H1 (cell line): ENCODE results near the gene GARIN3. TPM values are rescaled to one million over a fixed set of nuclear protein-coding genes. Genes with fewer than 3 reads are reported as not detected.

Experiments
- CTCF ChIA-PET: fragments of 300-600 bp; sonication (Branson Sonifier 250); formaldehyde crosslinking; loops from one replicate; lab custom pipeline; 2021; ENCODE audit not compliant: partially characterized antibody; lab: Charles Lee
- POLR2A ChIA-PET: fragments of 300-600 bp; sonication (Branson Sonifier 250); formaldehyde crosslinking; loops from one replicate; lab custom pipeline; 2021; ENCODE audit warnings: inconsistent platforms; ENCODE audit not compliant: partially characterized antibody; lab: Charles Lee
- DNase-seq, 2 experiments: peaks; one replicate each; pipeline versions ENCODE4 v3.0.0 to v3.0.0-alpha.2; 2010 to 2022; ENCODE audit warnings: low spot score in 2 of 2, low read depth in 1 of 2, mixed read lengths in 1 of 2
- FAIRE-seq: peaks from 2 replicates; lab custom pipeline; 2011; peaks lifted over from hg19 to GRCh38; lab: Jason Lieb, UNC
- H2AFZ ChIP-seq: 2 replicates; pipeline ENCODE4 v1.8.1; 2012; ENCODE audit warnings: low read length, inconsistent platforms
- H2AK5ac ChIP-seq: 2 replicates; pipeline ENCODE4 v1.6.1; 2013; ENCODE audit warnings: low read depth, low read length
- H2BK120ac ChIP-seq: replicated peaks from 2 replicates; pipeline ENCODE3; 2013; ENCODE audit warnings: low read depth, low read length, inconsistent platforms
- H2BK12ac ChIP-seq: 2 replicates; pipeline ENCODE4 v1.6.1; 2013; ENCODE audit warnings: low read depth, low read length
- H2BK15ac ChIP-seq: 2 replicates; pipeline ENCODE4 v1.6.1; 2013; ENCODE audit warnings: low read length
- H2BK20ac ChIP-seq: 2 replicates; pipeline ENCODE4 v1.6.1; 2013; ENCODE audit warnings: low read length
- H2BK5ac ChIP-seq: 2 replicates; pipeline ENCODE4 v1.6.1; 2013; ENCODE audit warnings: low read depth, low read length
- H3K14ac ChIP-seq: 2 replicates; pipeline ENCODE4 v1.6.1; 2013; ENCODE audit warnings: inconsistent platforms; ENCODE audit not compliant: insufficient read length
- H3K18ac ChIP-seq: 2 replicates; pipeline ENCODE4 v1.6.1; 2013; ENCODE audit warnings: low read length; ENCODE audit errors: extremely low read depth
- H3K23ac ChIP-seq: 2 replicates; pipeline ENCODE4 v1.6.1; 2013; ENCODE audit warnings: inconsistent platforms; ENCODE audit not compliant: insufficient read length
- H3K23me2 ChIP-seq: 2 replicates; pipeline ENCODE4 v1.6.1; 2013; ENCODE audit warnings: low read depth, low read length
- H3K27ac ChIP-seq: 2 replicates; pipeline ENCODE4 v1.6.1; 2011; ENCODE audit warnings: low read depth, low read length, inconsistent platforms
- H3K27me3 ChIP-seq, 4 experiments: replicated peaks in 1 of 4; 1 replicate in 1 of 4; 2 replicates in 3 of 4; pipeline versions ENCODE4 v1.6.1 to v1.8.1; 2011 to 2013; ENCODE audit warnings: low read length in 3 of 4, mild to moderate bottlenecking in 3 of 4, inconsistent platforms in 2 of 4, mixed read lengths in 2 of 4, moderate library complexity in 1 of 4; ENCODE audit not compliant: control insufficient read depth in 3 of 4, insufficient read depth in 3 of 4; ENCODE audit errors: extremely low read depth in 1 of 4
- H3K36me3 ChIP-seq, 4 experiments: 2 replicates each; pipeline versions ENCODE4 v1.6.1 to v1.8.1; 2011 to 2013; ENCODE audit warnings: mild to moderate bottlenecking in 4 of 4, low read length in 3 of 4, moderate library complexity in 2 of 4, control low read depth in 1 of 4, inconsistent platforms in 1 of 4; ENCODE audit not compliant: insufficient read depth in 4 of 4, control insufficient read depth in 2 of 4
- H3K4ac ChIP-seq: replicated peaks from 2 replicates; pipeline ENCODE3; 2013; ENCODE audit warnings: low read length, low read depth, mixed read lengths, inconsistent platforms; ENCODE audit not compliant: insufficient read length
- H3K4me1 ChIP-seq, 4 experiments: replicated peaks in 1 of 4; 1 replicate in 1 of 4; 2 replicates in 3 of 4; pipeline versions ENCODE4 v1.6.1 to v1.8.1; 2011 to 2013; ENCODE audit warnings: low read length in 3 of 4, inconsistent platforms in 2 of 4, mixed read lengths in 1 of 4; ENCODE audit not compliant: insufficient read depth in 4 of 4, control insufficient read depth in 3 of 4
- H3K4me2 ChIP-seq, 2 experiments: 2 replicates each; pipeline versions ENCODE4 v1.6.1 to v1.8.1; 2011 to 2013; ENCODE audit warnings: low read depth in 2 of 2, low read length in 2 of 2, control low read depth in 1 of 2, inconsistent platforms in 1 of 2, mild to moderate bottlenecking in 1 of 2; ENCODE audit not compliant: insufficient read depth in 1 of 2
- H3K4me3 ChIP-seq, 4 experiments: fragments of 200-600, 300-600 bp in 1 of 4; sonication (generic), shearing (Covaris generic), sonication (Bioruptor Twin) in 1 of 4; 2 replicates each; pipeline versions ENCODE4 v1.5.1 to v1.8.1; 2011 to 2016; ENCODE audit warnings: low read length in 4 of 4, low read depth in 3 of 4, control low read depth in 2 of 4, inconsistent platforms in 2 of 4, mild to moderate bottlenecking in 2 of 4, mixed read lengths in 1 of 4, moderate library complexity in 1 of 4; ENCODE audit not compliant: insufficient read depth in 2 of 4; ENCODE audit errors: extremely low read depth in 1 of 4
- H3K56ac ChIP-seq: replicated peaks from 2 replicates; pipeline ENCODE3; 2013; ENCODE audit warnings: low read depth, mild to moderate bottlenecking, mixed read lengths, low read length, inconsistent platforms; ENCODE audit not compliant: insufficient read length
- H3K79me1 ChIP-seq: 2 replicates; pipeline ENCODE4 v1.6.1; 2013; ENCODE audit warnings: low read depth, low read length, control low read depth
- H3K79me2 ChIP-seq, 2 experiments: 2 replicates each; pipeline versions ENCODE4 v1.6.1 to v1.8.1; 2012 to 2013; ENCODE audit warnings: low read length in 2 of 2, mild to moderate bottlenecking in 2 of 2, inconsistent platforms in 1 of 2; ENCODE audit not compliant: insufficient read depth in 2 of 2, control insufficient read depth in 1 of 2
- H3K9ac ChIP-seq, 4 experiments: replicated peaks in 1 of 4; 1 replicate in 1 of 4; 2 replicates in 3 of 4; pipeline versions ENCODE4 v1.6.1 to v1.8.1; 2011 to 2013; ENCODE audit warnings: low read depth in 3 of 4, low read length in 3 of 4, control low read depth in 2 of 4, mild to moderate bottlenecking in 2 of 4, moderate library complexity in 2 of 4, inconsistent platforms in 1 of 4; ENCODE audit errors: extremely low read depth in 1 of 4
- H3K9me3 ChIP-seq, 2 experiments: 2 replicates each; pipeline versions ENCODE4 v1.6.1 to v1.8.1; 2012 to 2013; ENCODE audit warnings: mild to moderate bottlenecking in 2 of 2, moderate library complexity in 2 of 2, control low read depth in 1 of 2, inconsistent platforms in 1 of 2, low read depth in 1 of 2, low read length in 1 of 2, mixed read lengths in 1 of 2; ENCODE audit not compliant: insufficient read depth in 2 of 2
- H4K20me1 ChIP-seq, 2 experiments: replicated peaks in 1 of 2; 2 replicates each; pipeline versions ENCODE3 to v1.8.1; 2011 to 2013; ENCODE audit warnings: inconsistent platforms in 2 of 2, low read length in 2 of 2, mild to moderate bottlenecking in 1 of 2; ENCODE audit not compliant: insufficient read depth in 2 of 2, control insufficient read depth in 1 of 2
- H4K5ac ChIP-seq: 2 replicates; pipeline ENCODE4 v1.6.1; 2013; ENCODE audit warnings: low read length, low read depth, mixed read lengths, inconsistent platforms; ENCODE audit not compliant: insufficient read length
- H4K8ac ChIP-seq: 2 replicates; pipeline ENCODE4 v1.8.0; 2013; ENCODE audit warnings: mild to moderate bottlenecking, moderate library complexity, low read length, inconsistent platforms; ENCODE audit not compliant: insufficient read depth; ENCODE audit errors: extremely low read depth
- H4K91ac ChIP-seq: replicated peaks from 2 replicates; pipeline ENCODE3; 2013; ENCODE audit warnings: low read length, mixed read lengths, inconsistent platforms; ENCODE audit not compliant: insufficient read length
- GABPA ChIP-seq: IDR thresholded peaks from 2 replicates; pipeline ENCODE4 v1.6.1; 2011; ENCODE audit warnings: mild to moderate bottlenecking, low read length, moderate library complexity, borderline replicate concordance; ENCODE audit not compliant: insufficient read depth
- KDM5A ChIP-seq: fragments of 200-600 bp; IDR thresholded peaks from 2 replicates; pipeline ENCODE4 v1.7.1; 2012; ENCODE audit warnings: mild to moderate bottlenecking, low read length, inconsistent platforms, mixed read lengths
- NANOG ChIP-seq: IDR thresholded peaks from 2 replicates; pipeline ENCODE4 v1.6.1; 2011; ENCODE audit warnings: low read length, low read depth, mild to moderate bottlenecking, inconsistent platforms; ENCODE audit not compliant: insufficient read depth, poor library complexity, severe bottlenecking
- POLR2AphosphoS5 ChIP-seq: IDR thresholded peaks from 2 replicates; pipeline ENCODE4 v1.6.1; 2011; ENCODE audit warnings: low read depth, low read length
- SIN3A ChIP-seq, 2 experiments: IDR thresholded peaks in 1 of 2; conservative IDR thresholded peaks in 1 of 2; 2 replicates each; pipeline ENCODE4 v1.6.1; 2011 to 2012; ENCODE audit warnings: low read length in 2 of 2, improper control_type of control experiment in 1 of 2, low read depth in 1 of 2, mild to moderate bottlenecking in 1 of 2
- SIRT6 ChIP-seq: IDR thresholded peaks from one replicate; pipeline ENCODE4 v1.7.1; 2012; ENCODE audit warnings: low read length, inconsistent platforms
- SIX5 ChIP-seq: IDR thresholded peaks from 2 replicates; pipeline ENCODE4 v1.6.1; 2011; ENCODE audit warnings: mild to moderate bottlenecking, low read depth, low read length
- SP4 ChIP-seq: IDR thresholded peaks from 2 replicates; pipeline ENCODE4 v1.6.1; 2012; ENCODE audit warnings: low read length, inconsistent platforms
- TAF7 ChIP-seq: optimal IDR thresholded peaks from 2 replicates; pipeline ENCODE3; 2011; ENCODE audit warnings: low read depth, mild to moderate bottlenecking, inconsistent platforms, low read length, moderate library complexity, borderline replicate concordance
- YY1 ChIP-seq: IDR thresholded peaks from 2 replicates; pipeline ENCODE4 v1.6.1; 2011; ENCODE audit warnings: low read depth, mild to moderate bottlenecking, low read length
- ZNF274 ChIP-seq: IDR thresholded peaks from 2 replicates; pipeline ENCODE4 v1.7.0; 2012; ENCODE audit warnings: low read length, borderline replicate concordance; ENCODE audit errors: extremely low read depth
- WGBS, 2 experiments: shearing (Covaris generic) in 1 of 2; methylation state at CpG; one replicate each; pipeline versions ENCODE4 v1.1.6 to v1.1.7; 2013 to 2015; ENCODE audit warnings: low lambda C conversion rate in 2 of 2, mixed read lengths in 2 of 2, inconsistent platforms in 1 of 2, low coverage in 1 of 2, missing lambda C conversion rate in 1 of 2; ENCODE audit not compliant: insufficient replicate concordance in 2 of 2, insufficient coverage in 1 of 2, insufficient read length in 1 of 2; ENCODE audit errors: extremely low coverage in 1 of 2, missing lambda C conversion rate in 1 of 2; 5-methylcytosine and 5-hydroxymethylcytosine counted together
- polyA plus RNA-seq, 7 experiments: library from polyadenylated mRNA; depleted of rRNA in 3 of 7; stranded (reverse) in 5 of 7; unstranded in 2 of 7; fragments of >200 nt in 5 of 7; fragments of 200-250 nt in 2 of 7; gene quantifications; 1 replicate in 5 of 7; 2 replicates in 1 of 7; 4 replicates in 1 of 7; pipeline versions ENCODE4 v1.2.1 to v1.2.3, GENCODE V29; 2011 to 2013; ENCODE audit warnings: missing spikeins in 2 of 7, mixed read lengths in 2 of 7
- total RNA-seq: library from RNA; stranded (reverse); fragmentation: NEBNext Ultra II Directional; extraction: Animal tissue kit (Norgen Biotek cat#: 25700); gene quantifications from 2 replicates; pipeline ENCODE4 v1.2.1, GENCODE V29; 2021
- TF ChIP-seq, protein P1 (sequence below), 3 experiments: IDR thresholded peaks; 1 replicate in 2 of 3; 2 replicates in 1 of 3; pipeline versions ENCODE4 v1.5.1 to v1.6.1; 2011; ENCODE audit warnings: low read length in 3 of 3, mild to moderate bottlenecking in 3 of 3, inconsistent platforms in 2 of 3, low read depth in 1 of 3, moderate library complexity in 1 of 3; ENCODE audit not compliant: insufficient read depth in 1 of 3; ENCODE audit errors: control extremely low read depth in 1 of 3

GARIN3 gene
- total and polyA plus RNA-seq, 2 of the 8 experiments (the other 6 are each of a cell fraction or from before 2014, with no cell fraction given) = not detected

DNA sequence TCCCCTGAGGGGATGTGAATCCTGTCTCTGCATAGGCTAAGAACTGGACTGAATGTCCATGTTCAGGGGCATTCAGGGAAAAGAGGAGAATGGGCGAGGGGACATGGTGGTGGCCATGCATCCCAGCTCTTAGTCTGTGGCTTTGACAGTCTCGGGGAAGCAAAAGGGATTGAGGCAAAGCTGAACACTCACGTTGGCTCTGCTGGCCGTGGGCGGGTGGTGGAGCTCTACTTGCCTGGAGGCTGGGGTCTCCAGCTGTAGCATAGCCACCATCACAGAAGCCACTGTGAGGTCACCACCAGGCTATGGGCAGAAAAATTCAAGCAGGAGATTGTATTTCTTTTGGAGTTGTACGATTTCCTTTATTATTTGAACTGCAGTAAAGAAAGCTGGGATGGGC is 4.1 kb downstream of the GARIN3 start:
- H3K23ac ChIP-seq = no peak overlapping the region
- POLR2A ChIA-PET = no interaction called here
- CTCF ChIA-PET = interaction anchor here (1.2 to 2.8 kb wide), 2 partner anchors 13 to 20 kb away, joined by 3 to 16 read pairs; no protein-coding TSS in a partner anchor
- TF ChIP-seq KDM5A (no peak), SIX5 (no peak), SIN3A (conservative IDR thresholded peaks at IDR 0.05 in 1 of 2, IDR thresholded peaks at IDR 0.05 in 1 of 2; ENCODE audit: low read depth in 1 of 2, low read length in 2 of 2) (no peak), SIRT6 (no peak), ZNF274 (no peak), NANOG (no peak), TAF7 (no peak), GABPA (no peak), YY1 (no peak), POLR2AphosphoS5 (no peak), SP4 (no peak)
- TF ChIP-seq, protein P1, sequence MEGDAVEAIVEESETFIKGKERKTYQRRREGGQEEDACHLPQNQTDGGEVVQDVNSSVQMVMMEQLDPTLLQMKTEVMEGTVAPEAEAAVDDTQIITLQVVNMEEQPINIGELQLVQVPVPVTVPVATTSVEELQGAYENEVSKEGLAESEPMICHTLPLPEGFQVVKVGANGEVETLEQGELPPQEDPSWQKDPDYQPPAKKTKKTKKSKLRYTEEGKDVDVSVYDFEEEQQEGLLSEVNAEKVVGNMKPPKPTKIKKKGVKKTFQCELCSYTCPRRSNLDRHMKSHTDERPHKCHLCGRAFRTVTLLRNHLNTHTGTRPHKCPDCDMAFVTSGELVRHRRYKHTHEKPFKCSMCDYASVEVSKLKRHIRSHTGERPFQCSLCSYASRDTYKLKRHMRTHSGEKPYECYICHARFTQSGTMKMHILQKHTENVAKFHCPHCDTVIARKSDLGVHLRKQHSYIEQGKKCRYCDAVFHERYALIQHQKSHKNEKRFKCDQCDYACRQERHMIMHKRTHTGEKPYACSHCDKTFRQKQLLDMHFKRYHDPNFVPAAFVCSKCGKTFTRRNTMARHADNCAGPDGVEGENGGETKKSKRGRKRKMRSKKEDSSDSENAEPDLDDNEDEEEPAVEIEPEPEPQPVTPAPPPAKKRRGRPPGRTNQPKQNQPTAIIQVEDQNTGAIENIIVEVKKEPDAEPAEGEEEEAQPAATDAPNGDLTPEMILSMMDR (IDR thresholded peaks at IDR 0.05; ENCODE audit: control extremely low read depth in 1 of 3, insufficient read depth in 1 of 3, low read depth in 1 of 3, low read length in 3 of 3) = no peak

More for the DNA sequence above, 4.1 kb downstream of the GARIN3 start:
- Histone ChIP-seq H3K4me1 (no peaks in the 10 kb centered on the region), H3K36me3 (no peaks in the 10 kb centered on the region), H3K18ac (no peak overlapping the region), H4K5ac (no peak overlapping the region), H3K14ac (no peak overlapping the region), H4K20me1 (no peaks in the 10 kb centered on the region), H2BK20ac (no peak overlapping the region), H3K79me1 (no peaks in the 10 kb centered on the region), H2BK15ac (no peak overlapping the region), H3K27ac (no peak overlapping the region), H4K91ac (no peak overlapping the region), H2AFZ (no peak overlapping the region), H4K8ac (no peak overlapping the region), H3K4me2 (no peak overlapping the region), H3K23me2 (no peaks in the 10 kb centered on the region), H3K56ac (no peak overlapping the region), H3K4ac (no peak overlapping the region), H3K27me3 (no peaks in the 10 kb centered on the region), H2AK5ac (no peak overlapping the region), H3K9me3 (no peaks in the 10 kb centered on the region), H3K4me3 (no peak overlapping the region), H3K9ac (no peak overlapping the region), H2BK5ac (no peak overlapping the region), H2BK12ac (no peak overlapping the region), H3K79me2 (no peaks in the 10 kb centered on the region), H2BK120ac (no peak overlapping the region)
- WGBS, 2 experiments = 82% methylated on average over 6 of the region's 6 CpGs; no CpG with 5 or more reads in 1 of the 2 experiments
- DNase-seq (no peak), FAIRE-seq (no peak)
